Activated CD8-positive, alpha-beta memory T cell treated with anti-CD3 and anti-CD28 coated beads, Interleukin-2, amount 50 U/mL, for 24 hours (primary cell): ENCODE data around the gene CLIC4.
"Not testable (repeated sequence)": the region's sequence is repeated elsewhere in the genome, so short reads cannot be mapped to it uniquely, and the experiment has no call there.

Experiments
- DNase-seq: peaks from one replicate; pipeline ENCODE4 v3.0.0-alpha.2; 2020; ENCODE audit errors: extremely low read depth

CLIC4 gene

GRCh38 chr1:24745711-24746413, 615 bp downstream of the CLIC4 start:
- DNase-seq: no peak

DNA sequence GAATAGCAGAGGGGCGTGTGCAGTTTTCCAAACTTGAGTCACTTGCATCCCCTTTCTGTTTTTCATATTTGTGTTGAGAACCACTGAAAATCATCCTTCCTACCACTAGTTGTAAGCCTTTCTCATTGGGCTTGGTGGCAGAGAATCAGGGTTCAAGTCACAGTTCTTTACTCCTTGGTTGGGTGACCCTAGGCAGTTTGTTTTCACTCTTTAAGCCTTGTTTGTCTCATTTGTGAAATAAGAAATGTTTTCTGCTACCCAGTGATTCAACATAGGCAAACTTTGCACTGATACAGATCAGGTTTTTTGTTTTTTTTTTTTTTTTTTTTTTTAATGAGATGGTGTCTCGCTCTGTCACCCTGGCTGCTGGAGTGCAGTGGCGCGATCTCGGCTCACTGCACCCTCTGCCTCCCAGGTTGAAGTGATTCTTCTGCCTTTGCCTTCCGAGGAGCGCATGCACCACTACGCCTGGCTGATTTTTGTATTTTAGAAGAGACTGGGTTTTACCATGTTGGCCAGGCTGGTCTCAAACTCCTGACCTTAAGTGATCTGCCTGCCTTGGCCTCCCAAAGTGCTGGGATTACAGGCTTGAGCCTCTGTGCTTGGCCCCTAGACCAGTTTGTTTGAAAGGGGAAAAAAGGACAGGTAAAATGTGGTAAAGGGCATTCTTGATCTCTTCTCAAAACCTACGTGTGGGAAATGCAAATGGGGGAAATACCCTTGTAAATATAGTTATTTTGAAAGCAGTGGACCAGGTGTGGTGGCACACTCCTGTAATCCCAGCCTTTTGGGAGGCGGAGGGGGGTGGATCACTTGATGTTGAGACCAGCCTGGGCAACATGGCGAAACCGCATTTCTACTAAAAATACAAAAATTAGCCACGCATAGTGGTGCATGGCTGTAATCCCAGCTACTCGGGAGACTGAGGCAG, 3.2 kb downstream of the CLIC4 start:
- no peak for DNase-seq

DNA sequence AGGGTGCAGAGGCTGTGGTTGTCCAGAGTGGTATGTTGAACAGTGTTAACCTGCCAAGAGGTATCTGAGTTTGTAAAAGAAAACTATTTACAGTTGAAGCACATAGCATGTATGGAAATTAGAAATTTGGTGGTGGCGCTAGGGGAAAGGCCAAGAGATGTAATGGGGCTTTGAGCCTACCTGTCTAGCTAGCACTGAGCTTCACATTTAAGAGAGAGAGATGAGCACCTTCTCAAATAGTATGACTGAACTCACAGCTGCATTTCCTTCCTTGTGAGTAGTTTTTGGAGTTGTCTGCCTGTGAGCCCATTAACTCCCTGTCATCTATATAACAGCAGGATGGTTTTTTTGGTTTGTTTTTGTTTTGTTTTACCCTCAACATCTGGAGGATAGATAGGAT, 4.0 kb downstream of the CLIC4 start:
- no peak for DNase-seq

DNA sequence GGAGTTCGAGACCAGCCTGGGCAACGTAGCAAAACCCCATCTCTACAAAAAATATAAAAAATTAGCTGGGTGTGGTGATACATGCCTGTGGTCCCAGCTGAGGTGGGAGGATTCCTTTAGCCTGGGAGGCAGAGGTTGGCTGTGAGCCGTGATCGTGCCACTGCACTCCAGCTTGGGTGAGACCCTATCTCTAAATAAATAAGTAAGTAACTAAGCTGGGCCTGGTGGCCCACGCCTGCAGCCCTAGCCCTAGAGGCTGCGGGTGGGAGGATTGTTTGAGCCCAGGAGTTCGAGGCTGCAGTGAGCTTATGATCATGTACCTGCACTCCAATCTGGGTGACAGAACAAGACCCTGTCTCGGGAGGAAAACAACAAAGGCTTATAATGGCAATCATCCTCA, 4.6 kb downstream of the CLIC4 start:
- DNase-seq: no peak

GRCh38 chr1:24751833-24752232, 6.6 kb downstream of the CLIC4 start:
- no peak for DNase-seq

GRCh38 chr1:24752305-24752704, 7.1 kb downstream of the CLIC4 start:
- no peak for DNase-seq

DNA sequence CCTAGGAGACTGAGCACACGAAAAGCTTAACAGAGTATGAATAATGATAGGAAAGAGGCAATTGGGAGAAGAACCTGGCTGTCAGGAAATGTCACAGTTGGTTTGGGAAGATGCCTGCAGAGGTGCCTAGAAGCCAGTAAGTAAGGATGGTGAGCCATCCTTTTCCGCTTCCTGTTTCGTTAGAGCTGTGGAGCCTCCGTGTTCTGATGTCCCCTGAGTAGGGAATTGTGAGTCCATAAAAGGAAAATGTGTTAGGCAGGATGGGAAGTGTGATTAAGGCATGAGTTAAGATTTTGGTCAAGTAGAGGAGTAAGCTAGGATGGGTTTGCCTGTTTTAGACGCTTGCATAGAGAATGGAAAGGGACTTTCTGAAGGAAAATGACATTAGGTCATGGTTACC, 9.0 kb downstream of the CLIC4 start:
- no peak for DNase-seq

- not testable (repeated sequence) for DNase-seq
Measured at GRCh38 chr1:24755323-24755722, 10.1 kb downstream of the CLIC4 start.

DNA sequence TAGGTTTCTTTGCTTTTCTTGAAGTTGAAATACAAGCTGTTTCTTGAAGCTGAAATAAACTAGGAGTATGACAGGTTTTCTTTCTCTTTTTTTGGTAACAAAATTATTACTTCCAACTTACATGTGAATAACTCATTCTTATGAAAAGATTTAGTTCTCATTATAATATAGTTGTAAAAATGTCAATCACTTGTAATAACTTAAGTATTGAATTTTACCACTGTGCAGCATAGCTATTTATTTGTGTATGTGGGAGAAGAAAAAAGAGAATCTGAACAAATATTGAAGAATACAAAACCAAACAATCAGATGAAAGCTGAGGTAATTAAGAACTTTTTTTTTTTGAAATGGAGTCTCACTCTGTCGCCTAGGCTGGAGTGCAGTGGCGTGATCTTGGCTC, 11.1 kb downstream of the CLIC4 start:
- no peak for DNase-seq

DNA sequence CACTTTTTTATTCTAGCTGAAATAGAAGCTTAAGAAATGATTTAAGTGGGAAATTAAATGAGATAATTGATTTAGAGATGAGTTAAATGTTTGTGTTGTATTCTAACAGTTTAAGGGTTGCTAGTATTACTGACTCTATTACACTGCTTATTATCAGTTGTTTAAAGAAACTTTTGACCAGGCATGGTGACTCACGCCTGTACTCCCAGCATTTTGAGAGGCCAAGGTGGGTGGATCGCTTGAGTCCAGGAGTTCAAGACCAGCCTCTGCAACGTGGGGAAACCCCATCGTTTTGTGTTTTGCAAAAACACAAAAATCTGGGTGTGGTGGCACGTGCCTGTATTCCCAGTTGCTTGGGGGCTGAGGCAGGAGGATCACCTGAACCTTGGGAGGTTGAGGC, 14.2 kb downstream of the CLIC4 start:
- no peak for DNase-seq

DNA sequence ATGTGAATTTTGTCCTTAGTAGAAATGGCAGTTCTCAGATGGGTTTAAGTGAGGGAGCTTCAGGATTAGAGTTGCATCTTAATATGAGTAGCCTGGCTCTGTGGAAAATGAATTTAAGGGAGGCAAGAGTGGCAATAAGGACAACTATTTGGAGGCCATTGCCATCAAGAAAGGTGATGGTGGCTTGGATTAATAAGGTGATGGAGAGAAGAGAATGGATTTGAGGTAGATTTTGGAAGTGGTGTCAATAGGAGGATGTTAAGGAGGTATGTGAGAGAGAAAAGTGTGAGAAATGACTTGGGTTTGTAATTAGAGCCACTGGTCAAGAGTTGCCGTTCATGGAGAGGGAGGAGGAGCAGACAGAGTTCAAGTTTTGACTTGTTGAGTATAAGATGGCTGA, 16.3 kb downstream of the CLIC4 start:
- no peak for DNase-seq

GRCh38 chr1:24762133-24762676, 17.0 kb downstream of the CLIC4 start:
- no peak for DNase-seq

GRCh38 chr1:24763671-24764070, 18.4 kb downstream of the CLIC4 start:
- DNase-seq: no peak

DNA sequence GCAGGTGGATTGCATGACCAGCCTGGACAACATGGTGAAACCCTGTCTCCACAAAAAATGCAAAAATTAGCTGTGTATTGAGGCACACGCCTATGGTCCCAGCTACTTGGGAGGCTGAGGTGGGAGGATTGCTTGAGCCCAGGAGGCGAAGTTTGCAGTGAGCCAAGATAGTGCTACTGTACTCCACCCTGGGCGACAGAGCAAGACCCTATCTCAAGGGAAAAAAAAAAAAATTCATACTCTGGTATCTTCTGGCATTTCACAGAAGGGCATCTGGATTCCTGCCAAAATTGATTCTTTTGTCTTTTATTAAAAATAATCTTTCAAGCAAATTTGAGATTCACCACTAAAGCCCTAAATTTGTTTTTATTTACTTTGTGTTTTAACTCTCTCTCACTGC, 19.2 kb downstream of the CLIC4 start:
- no peak for DNase-seq

- no peak for DNase-seq
Measured at GRCh38 chr1:24764848-24765247, 19.6 kb downstream of the CLIC4 start.

DNA sequence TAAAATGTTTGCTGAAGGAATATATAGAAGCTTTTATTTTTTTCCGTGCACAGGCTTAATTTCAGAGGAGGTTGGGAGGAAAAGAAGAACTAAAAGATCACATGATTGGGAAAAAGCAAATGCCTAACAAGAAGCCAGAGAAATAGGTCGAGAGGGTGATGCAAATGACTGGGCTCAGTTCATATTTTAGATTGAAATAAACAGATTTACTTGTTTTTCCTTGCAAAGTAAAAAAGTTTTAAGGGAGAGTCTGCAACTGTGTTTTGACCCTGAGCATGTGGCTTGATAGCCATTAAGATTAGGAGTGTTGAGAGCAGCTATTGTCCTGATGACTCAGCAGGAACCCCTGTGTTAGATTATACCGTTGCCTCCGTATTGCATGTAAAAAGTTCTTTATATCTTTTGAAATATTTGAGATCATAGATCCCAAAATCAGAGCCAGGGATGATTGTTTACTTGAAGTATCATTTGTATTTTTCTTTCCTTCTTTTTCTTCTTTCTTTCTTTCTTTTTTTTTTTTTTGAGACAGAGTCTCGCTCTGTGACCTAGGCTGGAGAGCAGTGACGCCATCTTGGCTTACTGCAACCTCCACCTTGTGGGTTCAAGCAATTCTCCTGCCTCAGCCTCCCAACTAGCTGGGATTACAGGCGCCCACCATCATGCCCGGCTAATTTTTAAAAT, 20.2 kb downstream of the CLIC4 start:
- no peak for DNase-seq

GRCh38 chr1:24767351-24767750, 22.1 kb downstream of the CLIC4 start:
- no peak for DNase-seq

DNA sequence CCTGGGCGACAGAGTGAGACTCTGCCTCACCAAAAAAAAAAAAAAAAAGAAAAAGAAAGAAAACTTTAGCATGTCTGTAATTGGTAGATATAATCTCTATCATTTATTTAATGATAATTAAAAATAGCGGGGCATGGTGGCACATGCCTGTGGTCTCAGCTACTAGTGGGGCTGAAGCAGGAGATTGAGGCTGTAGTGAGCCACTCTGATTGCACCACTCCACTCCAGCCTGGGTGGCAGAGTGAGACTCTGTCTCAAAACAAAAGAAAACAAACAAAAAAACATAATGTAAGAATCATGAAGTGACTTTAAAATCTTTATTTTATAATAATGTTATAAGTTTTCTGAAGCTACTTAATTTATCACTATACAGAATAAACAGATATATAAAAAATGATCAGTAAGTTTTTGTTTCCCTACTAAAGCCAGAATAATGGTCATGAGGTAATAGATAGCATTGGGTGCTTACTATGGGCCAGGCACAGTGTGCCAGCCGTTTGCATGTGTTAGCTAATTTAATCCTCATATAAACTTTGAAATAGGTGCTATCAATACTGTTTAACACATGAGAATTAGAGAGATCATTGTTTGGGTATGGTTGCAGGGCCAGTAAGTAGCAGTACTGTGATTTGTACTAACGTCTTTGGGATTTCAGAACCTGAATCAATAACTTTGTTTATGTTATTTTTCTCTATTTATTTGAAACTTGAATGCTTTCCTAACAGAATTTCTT, 23.8 kb downstream of the CLIC4 start:
- DNase-seq: no peak

- DNase-seq: no peak
Measured at GRCh38 chr1:24769656-24770651, 24.7 kb downstream of the CLIC4 start.

DNA sequence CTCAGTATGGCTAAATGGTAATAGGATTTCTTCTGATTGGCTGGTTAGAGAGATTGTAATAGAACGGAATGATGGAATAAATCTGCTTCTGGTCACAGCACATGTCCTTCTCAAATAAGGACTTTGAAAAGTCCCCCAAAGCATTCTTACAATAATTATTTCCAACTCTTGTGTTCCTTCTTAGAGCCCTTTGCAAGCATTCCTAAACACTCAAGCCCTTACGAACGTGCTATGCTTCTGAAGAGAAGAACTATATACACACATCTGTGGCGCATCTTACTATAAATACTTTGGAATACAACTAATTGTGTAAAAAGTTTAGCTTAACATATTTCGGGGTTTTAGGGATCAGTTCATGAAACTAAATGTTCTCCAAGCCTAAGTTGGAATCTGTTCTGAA, 25.6 kb downstream of the CLIC4 start:
- DNase-seq: no peak
